HCT116 (cell line): ENCODE data around the gene HPS1. TPM values are rescaled to one million over a fixed set of nuclear protein-coding genes. Genes with fewer than 3 reads are reported as not detected.

Experiments
- ATAC-seq: fragments of 200-7000 bp; cut with Tn5 transposase; 2 replicates; pipeline ENCODE4 v1.9.1; 2020; ENCODE audit warnings: mild to moderate bottlenecking, moderate library complexity
- BruUV-seq: library from RNA; stranded (reverse); fragments of 400-500 nt; replicated peaks from 2 replicates; lab custom pipeline; 2021; lab: Mats Ljungman, UMichigan
- CTCF ChIA-PET: fragments of 300-600 bp; sonication (Branson Sonifier 250); formaldehyde crosslinking; loops from one replicate; lab custom pipeline; 2021; ENCODE audit warnings: antibody characterized with exemption; lab: Charles Lee
- POLR2A ChIA-PET: fragments of 300-600, 350-600 bp; sonication (Branson Sonifier 250); formaldehyde crosslinking; loops from one replicate; lab custom pipeline; 2021; ENCODE audit warnings: antibody characterized with exemption; lab: Charles Lee
- RAD21 ChIA-PET, 2 experiments: fragments of 300-600 bp; sonication (Branson Sonifier 250); formaldehyde crosslinking; loops; one replicate each; lab custom pipeline; 2023; ENCODE audit warnings: low total read pairs in 2 of 2; ENCODE audit not compliant: uncharacterized antibody in 2 of 2, unreplicated experiment in 2 of 2, low non-redundant PET in 1 of 2; lab: Charles Lee
- DNase-seq: peaks from one replicate; pipeline ENCODE4 v3.0.0-alpha.2; 2010; ENCODE audit warnings: low read depth, low spot score
- H2AFZ ChIP-seq: fragments of 200-600 bp; shearing (Covaris generic), sonication (generic); 2 replicates; pipeline ENCODE4 v1.6.1; 2017; ENCODE audit warnings: low read depth, mixed run types, mixed read lengths, antibody characterized with exemption, low read length; ENCODE audit not compliant: poor library complexity, severe bottlenecking
- H3K27ac ChIP-seq: 2 replicates; pipeline ENCODE4 v1.5.1; 2012; ENCODE audit warnings: low read depth, low read length
- H3K27me3 ChIP-seq: fragments of 200-600 bp; sonication (generic); 2 replicates; pipeline ENCODE4 v1.6.1; 2016; ENCODE audit warnings: mixed run types, low read length, mixed read lengths; ENCODE audit not compliant: insufficient read depth
- H3K36me3 ChIP-seq, 2 experiments: fragments of 200-500 bp in 1 of 2; fragments of 200-600 bp in 1 of 2; sonication (Bioruptor generic) in 1 of 2; sonication (generic) in 1 of 2; 2 replicates each; pipeline versions ENCODE4 v1.5.1 to v1.6.1; 2014 to 2016; ENCODE audit warnings: low read length in 2 of 2, inconsistent platforms in 1 of 2, mixed read lengths in 1 of 2, mixed run types in 1 of 2; ENCODE audit not compliant: insufficient read depth in 2 of 2, control insufficient read depth in 1 of 2
- H3K4me1 ChIP-seq, 2 experiments: fragments of 200-600 bp in 1 of 2; sonication (generic) in 1 of 2; 2 replicates each; pipeline versions ENCODE4 v1.5.1 to v1.6.1; 2012 to 2017; ENCODE audit warnings: low read length in 2 of 2, inconsistent platforms in 1 of 2, mild to moderate bottlenecking in 1 of 2, mixed read lengths in 1 of 2, mixed run types in 1 of 2, moderate library complexity in 1 of 2; ENCODE audit not compliant: insufficient read depth in 2 of 2, control insufficient read depth in 1 of 2
- H3K4me2 ChIP-seq: fragments of 200-600 bp; sonication (generic); 2 replicates; pipeline ENCODE4 v1.6.1; 2017; ENCODE audit warnings: mixed run types, low read length, mixed read lengths
- H3K4me3 ChIP-seq, 2 experiments: fragments of 200-600 bp in 1 of 2; sonication (generic) in 1 of 2; replicated peaks in 1 of 2; 2 replicates each; pipeline ENCODE4 v1.5.1; 2011 to 2016; ENCODE audit warnings: low read length in 2 of 2, control low read depth in 1 of 2, low read depth in 1 of 2, mild to moderate bottlenecking in 1 of 2, mixed read lengths in 1 of 2, mixed run types in 1 of 2
- H3K79me2 ChIP-seq: fragments of 200-600 bp; sonication (generic); 2 replicates; pipeline ENCODE4 v1.6.1; 2017; ENCODE audit warnings: mild to moderate bottlenecking, mixed run types, low read length, moderate library complexity, mixed read lengths; ENCODE audit not compliant: insufficient read depth
- H3K9ac ChIP-seq: fragments of 200-600 bp; sonication (generic); 2 replicates; pipeline ENCODE4 v1.6.1; 2016; ENCODE audit warnings: low read length, mixed read lengths
- H3K9me2 ChIP-seq: fragments of 200-600 bp; sonication (generic), shearing (Covaris generic); 2 replicates; pipeline ENCODE4 v1.6.1; 2017; ENCODE audit warnings: mixed run types, mild to moderate bottlenecking, moderate library complexity; ENCODE audit not compliant: insufficient read depth
- H3K9me3 ChIP-seq, 2 experiments: fragments of 200-500 bp in 1 of 2; fragments of 200-600 bp in 1 of 2; sonication (Bioruptor generic) in 1 of 2; sonication (generic) in 1 of 2; 2 replicates each; pipeline ENCODE4 v1.6.1; 2014 to 2017; ENCODE audit warnings: low read length in 2 of 2, mixed read lengths in 2 of 2, inconsistent platforms in 1 of 2, low read depth in 1 of 2, mild to moderate bottlenecking in 1 of 2, mixed run types in 1 of 2, moderate library complexity in 1 of 2; ENCODE audit not compliant: control insufficient read depth in 1 of 2, insufficient read depth in 1 of 2
- H4K20me1 ChIP-seq: fragments of 200-600 bp; sonication (generic), shearing (Covaris generic); 2 replicates; pipeline ENCODE4 v1.6.1; 2017; ENCODE audit warnings: mixed run types, mild to moderate bottlenecking, moderate library complexity; ENCODE audit not compliant: insufficient read depth
- CBX3 ChIP-seq: IDR thresholded peaks from 2 replicates; pipeline ENCODE4 v1.6.1; 2012; ENCODE audit warnings: low read depth
- CEBPB ChIP-seq: IDR thresholded peaks from 2 replicates; pipeline ENCODE4 v1.6.1; 2012; ENCODE audit warnings: low read depth
- EGR1 ChIP-seq: IDR thresholded peaks from 2 replicates; pipeline ENCODE4 v1.6.1; 2012; ENCODE audit warnings: low read depth
- ELF1 ChIP-seq: IDR thresholded peaks from 2 replicates; pipeline ENCODE4 v1.6.1; 2012; ENCODE audit warnings: low read depth, borderline replicate concordance
- EZH2 ChIP-seq: fragments of 200-600 bp; sonication (generic); IDR thresholded peaks from 2 replicates; pipeline ENCODE4 v1.6.1; 2017; ENCODE audit warnings: antibody characterized with exemption, mixed run types
- FOSL1 ChIP-seq: IDR thresholded peaks from 2 replicates; pipeline ENCODE4 v1.6.1; 2012; ENCODE audit warnings: low read depth
- POLR2AphosphoS5 ChIP-seq: IDR thresholded peaks from 2 replicates; pipeline ENCODE4 v1.6.1; 2011; ENCODE audit warnings: mild to moderate bottlenecking, low read depth, low read length, moderate library complexity
- RAD21 ChIP-seq: IDR thresholded peaks from 2 replicates; pipeline ENCODE4 v1.6.1; 2012; ENCODE audit warnings: low read depth, mild to moderate bottlenecking
- SIN3A ChIP-seq: IDR thresholded peaks from 2 replicates; pipeline ENCODE4 v1.6.1; 2012; ENCODE audit warnings: low read depth
- SP1 ChIP-seq: IDR thresholded peaks from 2 replicates; pipeline ENCODE4 v1.6.1; 2012; ENCODE audit warnings: low read depth
- SRF ChIP-seq: IDR thresholded peaks from 2 replicates; pipeline ENCODE4 v1.6.1; 2012; ENCODE audit warnings: low read depth
- TCF7L2 ChIP-seq: IDR thresholded peaks from 2 replicates; pipeline ENCODE4 v1.7.0; 2011; ENCODE audit warnings: borderline replicate concordance, inconsistent platforms; ENCODE audit not compliant: insufficient read depth, insufficient read length; ENCODE audit errors: extremely low read depth
- ZFX ChIP-seq: fragments of 450-650 bp; IDR thresholded peaks from 2 replicates; pipeline ENCODE4 v1.6.1; 2017
- intact Hi-C: fragments of 100-400 bp; cut with micrococcal nuclease; formaldehyde crosslinking; loops from 2 replicates; pipeline ENCODE4 v1.10.0; 2022
- total RNA-seq: library from RNA; stranded (reverse); gene quantifications from one replicate; pipeline ENCODE4 v1.2.1, GENCODE V29; 2021; ENCODE audit not compliant: unreplicated experiment
- TF ChIP-seq, protein P1 (sequence below), 3 experiments: fragments of 200-600 bp in 1 of 3; sonication (generic) in 1 of 3; IDR thresholded peaks in 2 of 3; conservative IDR thresholded peaks in 1 of 3; 2 replicates each; pipeline ENCODE4 v1.5.1; 2012 to 2017; ENCODE audit warnings: low read depth in 2 of 3, low read length in 2 of 3, antibody characterized with exemption in 1 of 3, borderline replicate concordance in 1 of 3, control low read depth in 1 of 3, mild to moderate bottlenecking in 1 of 3, mixed read lengths in 1 of 3, mixed run types in 1 of 3, moderate library complexity in 1 of 3; ENCODE audit not compliant: insufficient read depth in 1 of 3
- TF ChIP-seq, protein P2 (sequence below): IDR thresholded peaks from 2 replicates; pipeline ENCODE4 v1.6.1; 2012; ENCODE audit warnings: low read depth
- TF ChIP-seq, protein P3 (sequence below): IDR thresholded peaks from 2 replicates; pipeline ENCODE4 v1.6.1; 2012

HPS1 gene
- total RNA-seq, 1 experiment from 2014 or later, result 64.3 TPM

DNA sequence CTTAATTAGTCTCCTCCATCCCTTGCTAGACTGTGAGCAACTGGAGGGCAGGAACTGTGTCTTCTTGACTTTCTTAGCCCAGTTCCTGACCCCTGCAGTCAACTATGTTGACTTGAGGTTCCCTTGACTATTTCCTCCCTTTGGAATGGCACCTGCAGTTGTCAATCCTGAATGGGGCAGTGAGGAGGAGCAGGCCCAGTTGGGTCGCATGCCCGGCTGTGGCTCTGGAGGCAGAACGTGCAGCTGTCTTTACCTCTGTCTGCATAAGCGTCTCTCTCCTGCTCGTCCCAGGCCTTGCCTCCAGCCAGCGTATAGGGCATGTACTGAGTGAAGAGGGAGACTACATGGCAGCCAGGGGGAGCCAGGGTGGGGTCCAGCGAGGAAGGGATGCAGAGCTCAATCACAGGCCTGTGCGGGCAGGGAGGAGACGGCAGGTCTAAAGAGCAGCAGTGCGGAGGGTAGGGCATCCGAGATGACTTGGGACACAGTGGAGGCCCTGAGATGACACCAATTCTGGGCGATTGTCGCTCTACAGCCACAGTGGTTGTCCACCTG is 58.6 kb downstream of the HPS1 start:
- RAD21 ChIA-PET, result no interaction called here
- H3K9me3 ChIP-seq, result no peaks in the 10 kb centered on the region
- intact Hi-C loops, result no loop called here
- H3K4me3 ChIP-seq, result no peak overlapping the region
- H3K9me2 ChIP-seq, result no peaks in the 10 kb centered on the region
- H3K27me3 ChIP-seq, result no peaks in the 10 kb centered on the region
- CTCF ChIA-PET, result no interaction called here
- DNase-seq (no peak), ATAC-seq (peak; percentile 56)
- no peaks in the 10 kb centered on the region for H3K79me2 ChIP-seq
- no peak overlapping the region for H3K4me2 ChIP-seq
- POLR2A ChIA-PET, result no interaction called here
- no peak overlapping the region for H3K27ac ChIP-seq
- no TSS peak for BruUV-seq
- TF ChIP-seq, protein P1, sequence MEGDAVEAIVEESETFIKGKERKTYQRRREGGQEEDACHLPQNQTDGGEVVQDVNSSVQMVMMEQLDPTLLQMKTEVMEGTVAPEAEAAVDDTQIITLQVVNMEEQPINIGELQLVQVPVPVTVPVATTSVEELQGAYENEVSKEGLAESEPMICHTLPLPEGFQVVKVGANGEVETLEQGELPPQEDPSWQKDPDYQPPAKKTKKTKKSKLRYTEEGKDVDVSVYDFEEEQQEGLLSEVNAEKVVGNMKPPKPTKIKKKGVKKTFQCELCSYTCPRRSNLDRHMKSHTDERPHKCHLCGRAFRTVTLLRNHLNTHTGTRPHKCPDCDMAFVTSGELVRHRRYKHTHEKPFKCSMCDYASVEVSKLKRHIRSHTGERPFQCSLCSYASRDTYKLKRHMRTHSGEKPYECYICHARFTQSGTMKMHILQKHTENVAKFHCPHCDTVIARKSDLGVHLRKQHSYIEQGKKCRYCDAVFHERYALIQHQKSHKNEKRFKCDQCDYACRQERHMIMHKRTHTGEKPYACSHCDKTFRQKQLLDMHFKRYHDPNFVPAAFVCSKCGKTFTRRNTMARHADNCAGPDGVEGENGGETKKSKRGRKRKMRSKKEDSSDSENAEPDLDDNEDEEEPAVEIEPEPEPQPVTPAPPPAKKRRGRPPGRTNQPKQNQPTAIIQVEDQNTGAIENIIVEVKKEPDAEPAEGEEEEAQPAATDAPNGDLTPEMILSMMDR (IDR thresholded peaks at IDR 0.05 in 2 of 3, conservative IDR thresholded peaks at IDR 0.05 in 1 of 3; ENCODE audit: borderline replicate concordance in 1 of 3, insufficient read depth in 1 of 3, low read depth in 2 of 3, low read length in 2 of 3), result peak in 2 of 3 experiments; percentile 30 to 39; a peak in 4 of 6 replicates
- TF ChIP-seq CEBPB (no peak), EGR1 (no peak), ELF1 (no peak), SIN3A (no peak), TCF7L2 (no peak)
- H2AFZ ChIP-seq, result no peak overlapping the region
- H3K4me1 ChIP-seq, result peaks cover 6 to 8% of the 10 kb centered on the region in 2 experiments; a peak in 3 of 4 replicates
- H4K20me1 ChIP-seq, result no peaks in the 10 kb centered on the region
- H3K36me3 ChIP-seq, result no peaks in the 10 kb centered on the region
- H3K9ac ChIP-seq, result no peak overlapping the region

DNA sequence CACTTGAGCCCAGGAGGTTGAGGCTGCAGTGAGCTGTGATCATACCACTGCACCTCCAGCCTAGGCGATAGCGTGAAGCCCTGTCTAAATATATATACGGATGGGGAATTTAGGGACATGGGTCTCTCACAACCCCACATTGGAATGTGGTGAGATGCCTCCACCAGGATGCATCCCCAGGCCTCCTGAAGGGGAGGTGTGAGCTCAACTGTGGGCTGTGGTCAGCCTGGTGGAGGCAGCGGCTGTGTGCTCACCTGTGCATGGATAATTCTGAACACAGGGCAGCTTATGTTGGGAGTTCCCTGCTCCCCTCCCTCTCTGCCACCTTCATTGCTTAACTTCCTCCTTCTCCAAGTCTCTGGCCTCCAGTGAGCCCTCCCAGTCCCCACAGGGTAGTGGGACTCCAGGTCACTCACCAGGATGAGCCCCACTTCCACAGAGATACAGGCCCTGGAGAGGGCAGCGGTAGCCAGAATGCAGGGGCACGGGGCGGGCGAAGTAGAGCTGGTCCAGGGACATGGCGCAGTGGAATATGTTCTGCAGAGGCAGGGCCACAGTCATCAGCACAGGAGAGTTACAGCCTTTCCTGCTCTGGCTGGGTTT is 62.1 kb downstream of the HPS1 start:
- RAD21 ChIA-PET, result no interaction called here
- no peak for ATAC-seq
- no peak for TF ChIP-seq EZH2
- TF ChIP-seq, protein P2, sequence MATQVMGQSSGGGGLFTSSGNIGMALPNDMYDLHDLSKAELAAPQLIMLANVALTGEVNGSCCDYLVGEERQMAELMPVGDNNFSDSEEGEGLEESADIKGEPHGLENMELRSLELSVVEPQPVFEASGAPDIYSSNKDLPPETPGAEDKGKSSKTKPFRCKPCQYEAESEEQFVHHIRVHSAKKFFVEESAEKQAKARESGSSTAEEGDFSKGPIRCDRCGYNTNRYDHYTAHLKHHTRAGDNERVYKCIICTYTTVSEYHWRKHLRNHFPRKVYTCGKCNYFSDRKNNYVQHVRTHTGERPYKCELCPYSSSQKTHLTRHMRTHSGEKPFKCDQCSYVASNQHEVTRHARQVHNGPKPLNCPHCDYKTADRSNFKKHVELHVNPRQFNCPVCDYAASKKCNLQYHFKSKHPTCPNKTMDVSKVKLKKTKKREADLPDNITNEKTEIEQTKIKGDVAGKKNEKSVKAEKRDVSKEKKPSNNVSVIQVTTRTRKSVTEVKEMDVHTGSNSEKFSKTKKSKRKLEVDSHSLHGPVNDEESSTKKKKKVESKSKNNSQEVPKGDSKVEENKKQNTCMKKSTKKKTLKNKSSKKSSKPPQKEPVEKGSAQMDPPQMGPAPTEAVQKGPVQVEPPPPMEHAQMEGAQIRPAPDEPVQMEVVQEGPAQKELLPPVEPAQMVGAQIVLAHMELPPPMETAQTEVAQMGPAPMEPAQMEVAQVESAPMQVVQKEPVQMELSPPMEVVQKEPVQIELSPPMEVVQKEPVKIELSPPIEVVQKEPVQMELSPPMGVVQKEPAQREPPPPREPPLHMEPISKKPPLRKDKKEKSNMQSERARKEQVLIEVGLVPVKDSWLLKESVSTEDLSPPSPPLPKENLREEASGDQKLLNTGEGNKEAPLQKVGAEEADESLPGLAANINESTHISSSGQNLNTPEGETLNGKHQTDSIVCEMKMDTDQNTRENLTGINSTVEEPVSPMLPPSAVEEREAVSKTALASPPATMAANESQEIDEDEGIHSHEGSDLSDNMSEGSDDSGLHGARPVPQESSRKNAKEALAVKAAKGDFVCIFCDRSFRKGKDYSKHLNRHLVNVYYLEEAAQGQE, result no peak
- no peak for TF ChIP-seq CEBPB
- TF ChIP-seq FOSL1, result no peak
- no peak for TF ChIP-seq ZFX
- TF ChIP-seq SP1, result no peak
- TF ChIP-seq SRF, result no peak
- TF ChIP-seq, protein P3, sequence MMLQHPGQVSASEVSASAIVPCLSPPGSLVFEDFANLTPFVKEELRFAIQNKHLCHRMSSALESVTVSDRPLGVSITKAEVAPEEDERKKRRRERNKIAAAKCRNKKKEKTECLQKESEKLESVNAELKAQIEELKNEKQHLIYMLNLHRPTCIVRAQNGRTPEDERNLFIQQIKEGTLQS, result no peak
- TF ChIP-seq CBX3, result no peak
- no peak for TF ChIP-seq POLR2AphosphoS5
- no peak for TF ChIP-seq SIN3A
- no peak for TF ChIP-seq RAD21

More for the DNA sequence above, 62.1 kb downstream of the HPS1 start:
- Histone ChIP-seq H3K9me2 (no peaks in the 10 kb centered on the region), H3K4me3 (no peak overlapping the region), H3K27ac (no peak overlapping the region), H2AFZ (no peak overlapping the region), H3K36me3 (no peaks in the 10 kb centered on the region), H3K4me2 (no peak overlapping the region), H3K9ac (no peak overlapping the region), H4K20me1 (no peaks in the 10 kb centered on the region), H3K79me2 (no peaks in the 10 kb centered on the region), H3K4me1 (peaks cover 6 to 16% of the 10 kb centered on the region in 2 experiments; a peak in 3 of 4 replicates), H3K27me3 (no peaks in the 10 kb centered on the region), H3K9me3 (no peaks in the 10 kb centered on the region)
- DNase-seq, result no peak
- CTCF ChIA-PET, result no interaction called here
- intact Hi-C loops, result no loop called here
- no TSS peak for BruUV-seq
- POLR2A ChIA-PET, result no interaction called here
